Panc1 (cell line): Measurements from ENCODE around the gene CFAP53. TPM values are rescaled to one million over a fixed set of nuclear protein-coding genes. Genes with fewer than 3 reads are reported as not detected.

Experiments used
- ATAC-seq: fragments of 200-7000 bp; cut with Tn5 transposase; 2 replicates; pipeline ENCODE4 v1.9.1; 2020; ENCODE audit warnings: mild to moderate bottlenecking, moderate library complexity
- BruUV-seq: library from RNA; stranded (reverse); fragments of 400-500 nt; replicated peaks from 2 replicates; lab custom pipeline; 2021; lab: Mats Ljungman, UMichigan
- CTCF ChIA-PET: fragments of 300-600 bp; sonication (Branson Sonifier 250); formaldehyde crosslinking; loops from one replicate; lab custom pipeline; 2022; ENCODE audit warnings: antibody characterized with exemption; lab: Charles Lee
- POLR2A ChIA-PET: fragments of 300-600 bp; sonication (Branson Sonifier 250); formaldehyde crosslinking; loops from one replicate; lab custom pipeline; 2022; ENCODE audit warnings: antibody characterized with exemption; lab: Charles Lee
- DNase-seq: peaks from one replicate; pipeline ENCODE4 v3.0.0-alpha.2; 2010; ENCODE audit warnings: low read depth, low spot score
- H3K27ac ChIP-seq: 2 replicates; pipeline ENCODE4 v1.5.1; 2011; ENCODE audit warnings: mild to moderate bottlenecking, low read length, inconsistent platforms
- H3K27me3 ChIP-seq: fragments of 200-500 bp; sonication (Bioruptor generic); 2 replicates; pipeline ENCODE4 v1.6.0; 2014; ENCODE audit warnings: low read length, inconsistent platforms; ENCODE audit not compliant: control insufficient read depth, insufficient read depth
- H3K36me3 ChIP-seq: fragments of 200-500 bp; sonication (Bioruptor generic); 2 replicates; pipeline ENCODE4 v1.5.1; 2014; ENCODE audit warnings: inconsistent platforms, mild to moderate bottlenecking, low read length, moderate library complexity; ENCODE audit not compliant: control insufficient read depth, insufficient read depth
- H3K4me1 ChIP-seq: 2 replicates; pipeline ENCODE4 v1.5.1; 2011; ENCODE audit warnings: inconsistent platforms, mild to moderate bottlenecking, low read length, moderate library complexity; ENCODE audit not compliant: control insufficient read depth, insufficient read depth
- H3K4me3 ChIP-seq, 2 experiments: 2 replicates each; pipeline ENCODE4 v1.5.1; 2011 to 2012; ENCODE audit warnings: low read depth in 2 of 2, low read length in 2 of 2, mild to moderate bottlenecking in 2 of 2, inconsistent platforms in 1 of 2, moderate library complexity in 1 of 2
- H3K9me3 ChIP-seq: fragments of 200-500 bp; sonication (Bioruptor generic); 2 replicates; pipeline ENCODE4 v1.5.1; 2014; ENCODE audit warnings: low read depth, mild to moderate bottlenecking, inconsistent platforms, low read length, moderate library complexity; ENCODE audit not compliant: control insufficient read depth, insufficient read depth
- CTCF ChIP-seq: fragments of 450-650 bp; IDR thresholded peaks from 2 replicates; pipeline ENCODE4 v1.5.1; 2017; ENCODE audit warnings: mild to moderate bottlenecking
- POLR2AphosphoS5 ChIP-seq: IDR thresholded peaks from 2 replicates; pipeline ENCODE4 v1.6.1; 2012; ENCODE audit warnings: mild to moderate bottlenecking, low read depth, low read length, moderate library complexity
- REST ChIP-seq, 2 experiments: IDR thresholded peaks; 2 replicates each; pipeline ENCODE4 v1.6.1; 2011 to 2012; ENCODE audit warnings: low read depth in 2 of 2, control low read depth in 1 of 2, low read length in 1 of 2, mild to moderate bottlenecking in 1 of 2, moderate library complexity in 1 of 2; ENCODE audit not compliant: insufficient read depth in 1 of 2
- SIN3A ChIP-seq: IDR thresholded peaks from 2 replicates; pipeline ENCODE4 v1.6.1; 2012; ENCODE audit warnings: low read depth, mild to moderate bottlenecking, low read length, moderate library complexity, borderline replicate concordance; ENCODE audit not compliant: insufficient read depth
- TCF7L2 ChIP-seq: IDR thresholded peaks from 2 replicates; pipeline ENCODE4 v1.6.1; 2011; ENCODE audit warnings: mild to moderate bottlenecking, low read depth, low read length, inconsistent platforms
- in situ Hi-C: cut with HindIII; loops from 2 replicates; pipeline ENCODE4 v1.10.0; 2016; ENCODE audit warnings: low sequenced_read_pairs, low pct_unique_long_range_greater_than_20kb
- intact Hi-C: fragments of 100-400 bp; cut with micrococcal nuclease; formaldehyde crosslinking; loops from one replicate; pipeline ENCODE4 v1.10.0; 2022; ENCODE audit not compliant: unreplicated experiment
- total RNA-seq: library from RNA; stranded (reverse); gene quantifications from one replicate; pipeline ENCODE4 v1.2.1, GENCODE V29; 2021; ENCODE audit not compliant: unreplicated experiment

Gene CFAP53
- total RNA-seq, 1 experiment from 2014 or later = 0.23 TPM

- no TSS peak for BruUV-seq
- ATAC-seq = peak; percentile 70; the same call in 1 of the 2 replicates
Measured at GRCh38 chr18:50297621-50298442, 31.5 kb upstream of the CFAP53 start.

GRCh38 chr18:50293039-50293438, 26.7 kb upstream of the CFAP53 start:
- TF ChIP-seq SIN3A (no peak), TCF7L2 (no peak), POLR2AphosphoS5 (no peak), REST (IDR thresholded peaks at IDR 0.05; ENCODE audit: insufficient read depth in 1 of 2, low read depth in 2 of 2, low read length in 1 of 2) (no peak), CTCF (no peak)
- CTCF ChIA-PET = no interaction called here

More at GRCh38 chr18:50297621-50298442, 31.5 kb upstream of the CFAP53 start:
- in situ Hi-C loops (no loop called here), intact Hi-C loops (no loop called here)
- ChIA-PET POLR2A (no interaction called here), CTCF (interaction anchor here (0.6 kb wide), 1 partner anchor 131 kb away, joined by 3 read pairs; no protein-coding TSS in a partner anchor)
- Histone ChIP-seq H3K9me3 (no peaks in the 10 kb centered on the region), H3K4me1 (no peaks in the 10 kb centered on the region), H3K27ac (no peak overlapping the region), H3K36me3 (no peaks in the 10 kb centered on the region), H3K27me3 (no peaks in the 10 kb centered on the region), H3K4me3 (peak overlapping the region; percentile 16 to 39; a peak in 3 of 4 replicates)
- no peak for DNase-seq
- TF ChIP-seq CTCF (no peak), REST (IDR thresholded peaks at IDR 0.05; ENCODE audit: insufficient read depth in 1 of 2, low read depth in 2 of 2, low read length in 1 of 2) (no peak)

More at GRCh38 chr18:50293039-50293438, 26.7 kb upstream of the CFAP53 start:
- intact Hi-C loops = no loop called here
- Histone ChIP-seq H3K36me3 (no peaks in the 10 kb centered on the region), H3K4me1 (no peaks in the 10 kb centered on the region), H3K27me3 (no peaks in the 10 kb centered on the region), H3K9me3 (no peaks in the 10 kb centered on the region), H3K4me3 (no peak overlapping the region), H3K27ac (no peak overlapping the region)
- BruUV-seq = no TSS peak
- in situ Hi-C loops = no loop called here
- ATAC-seq (no peak), DNase-seq (no peak)
- POLR2A ChIA-PET = interaction anchor here (0.5 kb wide), 1 partner anchor 1702 kb away, joined by 4 read pairs; no protein-coding TSS in a partner anchor
